HG03354 (cell line): ENCODE data around the gene TSHZ3.

Experiments used
- ATAC-seq: cut with Tn5 transposase; IDR thresholded peaks from one replicate; pipeline ENCODE4 v1.9.1; 2021; ENCODE audit warnings: mild to moderate bottlenecking; ENCODE audit not compliant: unreplicated experiment, poor library complexity, severe bottlenecking

The TSHZ3 gene

GRCh38 chr19:31354799-31355664 is 5.8 kb upstream of the TSHZ3 start:
- no peak for ATAC-seq

GRCh38 chr19:31354316-31354715 is 5.1 kb upstream of the TSHZ3 start:
- ATAC-seq: no peak

GRCh38 chr19:31353833-31354232 is 4.6 kb upstream of the TSHZ3 start:
- no peak for ATAC-seq

- ATAC-seq: no peak
These were observed 3.8 kb upstream of the TSHZ3 start for GRCh38 chr19:31352782-31353651.

GRCh38 chr19:31352296-31352781 is 3.1 kb upstream of the TSHZ3 start:
- ATAC-seq: no peak

GRCh38 chr19:31351855-31352195 is 2.6 kb upstream of the TSHZ3 start:
- no peak for ATAC-seq

- ATAC-seq: no peak
These were observed 2.0 kb upstream of the TSHZ3 start for GRCh38 chr19:31351056-31351854.

- ATAC-seq: no peak
These were observed 1.4 kb upstream of the TSHZ3 start for GRCh38 chr19:31350693-31351055.

GRCh38 chr19:31350033-31350692 is 927 bp upstream of the TSHZ3 start:
- no peak for ATAC-seq

- no peak for ATAC-seq
These were observed 616 bp downstream of the TSHZ3 start for GRCh38 chr19:31348481-31349159.

GRCh38 chr19:31347828-31348392 is 1.3 kb downstream of the TSHZ3 start:
- no peak for ATAC-seq

GRCh38 chr19:31347354-31347753 is 1.9 kb downstream of the TSHZ3 start:
- no peak for ATAC-seq

GRCh38 chr19:31346184-31347059 is 2.8 kb downstream of the TSHZ3 start:
- no peak for ATAC-seq

GRCh38 chr19:31344403-31344802 is 4.8 kb downstream of the TSHZ3 start:
- ATAC-seq: no peak

- no peak for ATAC-seq
These were observed 6.3 kb downstream of the TSHZ3 start for GRCh38 chr19:31342926-31343325.

- ATAC-seq: no peak
These were observed 8.9 kb downstream of the TSHZ3 start for GRCh38 chr19:31340042-31341025.

GRCh38 chr19:31339411-31339810 is 9.8 kb downstream of the TSHZ3 start:
- no peak for ATAC-seq
